PC-3 (cell line): ENCODE data around the gene TGFBR3. TPM values are rescaled to one million over a fixed set of nuclear protein-coding genes. Genes with fewer than 3 reads are reported as not detected.

Source experiments
- ATAC-seq: fragments of 200-7000 bp; cut with Tn5 transposase; 2 replicates; pipeline ENCODE4 v1.9.1; 2020; ENCODE audit warnings: mild to moderate bottlenecking, moderate library complexity
- BruUV-seq: library from RNA; stranded (reverse); fragments of 400-500 nt; replicated peaks from 2 replicates; lab custom pipeline; 2021; lab: Mats Ljungman, UMichigan
- CTCF ChIA-PET: fragments of 300-600 bp; sonication (Branson Sonifier 250); formaldehyde crosslinking; loops from one replicate; lab custom pipeline; 2022; ENCODE audit warnings: antibody characterized with exemption; lab: Charles Lee
- POLR2A ChIA-PET: fragments of 300-600 bp; sonication (Branson Sonifier 250); formaldehyde crosslinking; loops from one replicate; lab custom pipeline; 2022; ENCODE audit warnings: antibody characterized with exemption; ENCODE audit not compliant: unreplicated experiment; lab: Charles Lee
- DNase-seq: peaks from one replicate; pipeline ENCODE4 v3.0.0-alpha.2; 2015
- H2AFZ ChIP-seq: fragments of 300-600 bp; sonication (generic); 2 replicates; pipeline ENCODE4 v1.6.0; 2016; ENCODE audit warnings: antibody characterized with exemption, low read length
- H3F3A ChIP-seq: fragments of 300-600 bp; sonication (generic); one replicate; pipeline ENCODE4 v1.6.0; 2017; ENCODE audit warnings: antibody characterized with exemption, low read length, control low read depth, mild to moderate bottlenecking; ENCODE audit not compliant: unreplicated experiment
- H3K27ac ChIP-seq: fragments of 300-600 bp; sonication (generic); 2 replicates; pipeline ENCODE4 v1.5.1; 2016; ENCODE audit warnings: mild to moderate bottlenecking, low read length
- H3K27me3 ChIP-seq: fragments of 300-600 bp; sonication (generic); 2 replicates; pipeline ENCODE4 v1.6.1; 2016; ENCODE audit warnings: low read length, mixed read lengths
- H3K36me3 ChIP-seq: fragments of 300-600 bp; sonication (generic); 2 replicates; pipeline ENCODE4 v1.6.1; 2016; ENCODE audit warnings: low read depth, mixed run types, low read length, mixed read lengths
- H3K4me1 ChIP-seq: fragments of 300-600 bp; sonication (generic); 2 replicates; pipeline ENCODE4 v1.5.1; 2016; ENCODE audit warnings: low read length; ENCODE audit not compliant: insufficient read depth
- H3K4me2 ChIP-seq: fragments of 300-600 bp; sonication (generic); 2 replicates; pipeline ENCODE4 v1.6.0; 2016; ENCODE audit warnings: low read length
- H3K4me3 ChIP-seq: fragments of 300-600 bp; sonication (generic); 2 replicates; pipeline ENCODE4 v1.5.1; 2016; ENCODE audit warnings: mild to moderate bottlenecking, low read length, mixed read lengths
- H3K79me2 ChIP-seq: fragments of 300-600 bp; sonication (generic); 2 replicates; pipeline ENCODE4 v1.6.1; 2017; ENCODE audit warnings: low read length, mixed read lengths
- H3K9ac ChIP-seq: fragments of 300-600 bp; sonication (generic); 2 replicates; pipeline ENCODE4 v1.6.0; 2016; ENCODE audit warnings: mild to moderate bottlenecking, low read length
- H3K9me2 ChIP-seq: fragments of 300-600 bp; sonication (generic); replicated peaks from 2 replicates; pipeline ENCODE4 v1.6.1; 2016; ENCODE audit warnings: mixed run types, low read length, mixed read lengths
- H3K9me3 ChIP-seq: fragments of 300-600 bp; sonication (generic); 2 replicates; pipeline ENCODE4 v1.6.1; 2016; ENCODE audit warnings: low read length, mixed read lengths
- H4K20me1 ChIP-seq: fragments of 300-600 bp; sonication (generic); 2 replicates; pipeline ENCODE4 v1.6.1; 2016; ENCODE audit warnings: low read length, mixed read lengths
- CTCF ChIP-seq: fragments of 300-600 bp; sonication (generic); conservative IDR thresholded peaks from 2 replicates; pipeline ENCODE4 v1.5.1; 2017; ENCODE audit warnings: antibody characterized with exemption, low read depth, mild to moderate bottlenecking, low read length
- EZH2 ChIP-seq: fragments of 300-600 bp; sonication (generic); IDR thresholded peaks from one replicate; pipeline ENCODE4 v1.6.1; 2017; ENCODE audit warnings: antibody characterized with exemption, mild to moderate bottlenecking, low read length; ENCODE audit not compliant: unreplicated experiment
- EZH2phosphoT487 ChIP-seq: fragments of 300-600 bp; sonication (generic); IDR thresholded peaks from 2 replicates; pipeline ENCODE4 v1.6.1; 2018; ENCODE audit warnings: mild to moderate bottlenecking, antibody characterized with exemption, low read length, borderline replicate concordance
- intact Hi-C: fragments of 100-400 bp; cut with micrococcal nuclease; formaldehyde crosslinking; loops from 2 replicates; pipeline ENCODE4 v1.9.0; 2023
- total RNA-seq: library from RNA; depleted of rRNA; stranded (reverse); fragments of >200 nt; gene quantifications from 2 replicates; pipeline ENCODE4 v1.2.3, GENCODE V29; 2014

Gene TGFBR3
- total RNA-seq, 1 experiment from 2014 or later = 2.8 TPM

GRCh38 chr1:91766883-91767282 is 119.1 kb downstream of the TGFBR3 start:
- H3K9me3 ChIP-seq = no peaks in the 10 kb centered on the region
- H3K9ac ChIP-seq = no peak overlapping the region
- POLR2A ChIA-PET = no interaction called here
- no peaks in the 10 kb centered on the region for H3K9me2 ChIP-seq
- CTCF ChIA-PET = no interaction called here
- no peaks in the 10 kb centered on the region for H3K36me3 ChIP-seq
- H3K27ac ChIP-seq = no peak overlapping the region
- no TSS peak for BruUV-seq
- DNase-seq = no peak
- no peak overlapping the region for H3K4me3 ChIP-seq
- no peaks in the 10 kb centered on the region for H3K27me3 ChIP-seq
- H3K4me2 ChIP-seq = no peak overlapping the region
- H2AFZ ChIP-seq = no peak overlapping the region
- peaks cover 16% of the 10 kb centered on the region for H3K4me1 ChIP-seq
- ATAC-seq = no peak
- no peaks in the 10 kb centered on the region for H4K20me1 ChIP-seq
- TF ChIP-seq EZH2phosphoT487 (no peak), CTCF (no peak), EZH2 (no peak)
- intact Hi-C loops = no loop called here
- no peaks in the 10 kb centered on the region for H3F3A ChIP-seq
- H3K79me2 ChIP-seq = no peaks in the 10 kb centered on the region

DNA sequence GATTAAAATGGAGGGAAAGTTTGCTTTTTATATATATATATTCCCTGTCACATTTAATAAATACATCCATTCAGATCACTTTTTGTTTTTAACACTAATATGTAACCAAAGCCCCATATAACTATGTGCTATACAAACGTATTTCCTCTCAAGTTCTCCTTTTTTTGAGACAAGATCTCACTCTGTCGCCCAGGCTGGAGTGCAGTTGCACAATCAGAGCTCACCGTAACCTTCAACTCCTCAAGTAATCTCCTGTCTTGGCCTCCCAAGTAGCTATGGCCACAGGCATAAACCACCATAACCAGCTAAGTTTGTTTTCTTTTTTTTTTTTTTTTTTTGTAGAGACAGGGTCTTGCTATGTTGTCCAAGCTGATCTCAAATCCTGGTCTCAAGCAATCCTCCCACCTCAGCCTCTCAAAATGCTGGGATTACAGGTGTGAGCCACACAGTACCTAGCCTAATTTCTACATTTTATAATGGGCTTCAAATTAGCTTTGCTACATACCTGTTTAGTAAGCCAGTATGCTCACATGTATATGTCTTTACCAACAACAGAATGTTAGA is 120.0 kb downstream of the TGFBR3 start:
- H3F3A ChIP-seq = no peaks in the 10 kb centered on the region
- intact Hi-C loops = no loop called here
- no peaks in the 10 kb centered on the region for H3K36me3 ChIP-seq
- TF ChIP-seq CTCF = no peak
- no peak for TF ChIP-seq EZH2phosphoT487
- TF ChIP-seq EZH2 = no peak
- POLR2A ChIA-PET = no interaction called here
- no TSS peak for BruUV-seq
- H3K27me3 ChIP-seq = no peaks in the 10 kb centered on the region
- no peak overlapping the region for H3K9ac ChIP-seq
- no peak overlapping the region for H2AFZ ChIP-seq
- no peaks in the 10 kb centered on the region for H4K20me1 ChIP-seq
- H3K9me2 ChIP-seq = no peaks in the 10 kb centered on the region
- H3K79me2 ChIP-seq = no peaks in the 10 kb centered on the region
- CTCF ChIA-PET = no interaction called here
- H3K27ac ChIP-seq = no peak overlapping the region
- H3K4me3 ChIP-seq = no peak overlapping the region
- peaks cover 16% of the 10 kb centered on the region for H3K4me1 ChIP-seq
- DNase-seq = no peak
- H3K4me2 ChIP-seq = no peak overlapping the region
- ATAC-seq = no peak
- H3K9me3 ChIP-seq = no peaks in the 10 kb centered on the region

GRCh38 chr1:91765293-91765692 is 120.7 kb downstream of the TGFBR3 start:
- BruUV-seq = no TSS peak
- H3K27ac ChIP-seq = no peak overlapping the region

More at GRCh38 chr1:91765293-91765692, 120.7 kb downstream of the TGFBR3 start:
- no peaks in the 10 kb centered on the region for H3K9me2 ChIP-seq
- TF ChIP-seq EZH2phosphoT487 (no peak), EZH2 (no peak), CTCF (no peak)
- DNase-seq (no peak), ATAC-seq (no peak)
- no peak overlapping the region for H2AFZ ChIP-seq
- H4K20me1 ChIP-seq = no peaks in the 10 kb centered on the region
- intact Hi-C loops = no loop called here
- no peaks in the 10 kb centered on the region for H3F3A ChIP-seq
- ChIA-PET POLR2A (no interaction called here), CTCF (no interaction called here)
- no peak overlapping the region for H3K4me3 ChIP-seq
- H3K36me3 ChIP-seq = no peaks in the 10 kb centered on the region
- H3K4me1 ChIP-seq = peaks cover 16% of the 10 kb centered on the region
- no peaks in the 10 kb centered on the region for H3K79me2 ChIP-seq
- H3K9ac ChIP-seq = no peak overlapping the region
- H3K4me2 ChIP-seq = no peak overlapping the region
- no peaks in the 10 kb centered on the region for H3K9me3 ChIP-seq
- H3K27me3 ChIP-seq = no peaks in the 10 kb centered on the region
